ENCODE results near the gene FOXC1.

FOXC1 gene

GRCh38 chr6:1600063-1600763 is 9.5 kb upstream of the FOXC1 start:
- DNase-seq, result no peak

GRCh38 chr6:1600764-1601157 is 9.0 kb upstream of the FOXC1 start:
- DNase-seq, result no peak

GRCh38 chr6:1601158-1602048 is 8.3 kb upstream of the FOXC1 start:
- DNase-seq, result no peak

- no peak for DNase-seq
Measured at GRCh38 chr6:1602049-1602713, 7.5 kb upstream of the FOXC1 start.

GRCh38 chr6:1603708-1604107 is 6.0 kb upstream of the FOXC1 start:
- no peak for DNase-seq

- DNase-seq, result peak in 7 of 14 donors; percentile 12 to 76 (median 34)
Measured at GRCh38 chr6:1604158-1605003, 5.3 kb upstream of the FOXC1 start.

- DNase-seq, result no peak
Measured at GRCh38 chr6:1605004-1605892, 4.5 kb upstream of the FOXC1 start.

GRCh38 chr6:1605893-1606779 is 3.6 kb upstream of the FOXC1 start:
- DNase-seq, result no peak

- DNase-seq, result no peak
Measured at GRCh38 chr6:1606780-1607515, 2.8 kb upstream of the FOXC1 start.

- DNase-seq, result no peak
Measured at GRCh38 chr6:1607516-1608221, 2.0 kb upstream of the FOXC1 start.

GRCh38 chr6:1608222-1609040 is 1.3 kb upstream of the FOXC1 start:
- DNase-seq, result no peak

- DNase-seq, result no peak
Measured at GRCh38 chr6:1609041-1609647, 571 bp upstream of the FOXC1 start.

- no peak for DNase-seq
Measured at GRCh38 chr6:1610497-1611321, 994 bp downstream of the FOXC1 start.

GRCh38 chr6:1611322-1611571 is 1.5 kb downstream of the FOXC1 start:
- no peak for DNase-seq

- no peak for DNase-seq
Measured at GRCh38 chr6:1611572-1612298, 2.0 kb downstream of the FOXC1 start.
